Measurements from ENCODE around the gene ABCC10. TPM values are rescaled to one million over a fixed set of nuclear protein-coding genes. Genes with fewer than 3 reads are reported as not detected.

The ABCC10 gene
- total RNA-seq, 1 experiment from 2014 or later = 25.5 TPM

DNA sequence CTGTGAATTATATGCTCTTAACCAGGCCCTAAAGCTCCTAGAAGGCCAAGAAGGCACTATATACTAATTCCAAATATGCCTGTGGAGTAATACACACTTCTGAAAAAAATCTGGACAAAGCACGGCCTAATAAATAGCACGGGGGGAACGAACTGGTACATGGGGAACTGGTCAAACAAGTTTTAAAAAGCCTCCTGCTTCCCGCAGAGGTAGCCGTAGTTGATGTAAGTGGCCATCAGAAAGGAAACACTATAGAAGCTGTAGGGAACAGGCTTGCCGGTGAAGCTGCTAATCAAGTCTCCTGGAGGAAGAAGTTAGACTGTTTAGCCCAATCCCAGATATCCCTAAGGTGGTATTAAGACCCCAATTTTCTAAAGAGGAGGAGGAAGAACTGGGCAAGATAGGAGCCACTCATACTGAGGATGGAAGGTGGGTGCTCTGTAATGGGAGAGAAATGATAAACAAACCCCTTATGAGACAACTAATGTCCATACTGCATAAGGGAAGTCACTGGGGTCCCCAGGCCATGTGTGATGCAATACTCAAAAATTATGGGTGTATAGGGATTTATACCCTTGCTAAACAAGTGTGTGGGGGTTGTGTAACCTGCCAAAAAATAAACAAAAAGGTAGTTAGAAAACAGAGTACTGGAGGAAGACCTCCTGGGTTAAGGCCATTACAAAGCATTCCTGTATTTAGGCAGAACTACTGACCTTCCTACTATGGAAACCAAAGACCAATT lies 30.8 kb upstream of the ABCC10 start (continued):
- TF ChIP-seq, protein P1, sequence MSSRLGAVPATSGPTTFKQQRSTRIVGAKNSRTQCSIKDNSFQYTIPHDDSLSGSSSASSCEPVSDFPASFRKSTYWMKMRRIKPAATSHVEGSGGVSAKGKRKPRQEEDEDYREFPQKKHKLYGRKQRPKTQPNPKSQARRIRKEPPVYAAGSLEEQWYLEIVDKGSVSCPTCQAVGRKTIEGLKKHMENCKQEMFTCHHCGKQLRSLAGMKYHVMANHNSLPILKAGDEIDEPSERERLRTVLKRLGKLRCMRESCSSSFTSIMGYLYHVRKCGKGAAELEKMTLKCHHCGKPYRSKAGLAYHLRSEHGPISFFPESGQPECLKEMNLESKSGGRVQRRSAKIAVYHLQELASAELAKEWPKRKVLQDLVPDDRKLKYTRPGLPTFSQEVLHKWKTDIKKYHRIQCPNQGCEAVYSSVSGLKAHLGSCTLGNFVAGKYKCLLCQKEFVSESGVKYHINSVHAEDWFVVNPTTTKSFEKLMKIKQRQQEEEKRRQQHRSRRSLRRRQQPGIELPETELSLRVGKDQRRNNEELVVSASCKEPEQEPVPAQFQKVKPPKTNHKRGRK (CRISPR knock-in tag; IDR thresholded peaks at IDR 0.05; ENCODE audit: borderline replicate concordance) = no peak
- TF ChIP-seq FOXP4 (CRISPR knock-in tag; IDR thresholded peaks at IDR 0.05) = no peak

DNA sequence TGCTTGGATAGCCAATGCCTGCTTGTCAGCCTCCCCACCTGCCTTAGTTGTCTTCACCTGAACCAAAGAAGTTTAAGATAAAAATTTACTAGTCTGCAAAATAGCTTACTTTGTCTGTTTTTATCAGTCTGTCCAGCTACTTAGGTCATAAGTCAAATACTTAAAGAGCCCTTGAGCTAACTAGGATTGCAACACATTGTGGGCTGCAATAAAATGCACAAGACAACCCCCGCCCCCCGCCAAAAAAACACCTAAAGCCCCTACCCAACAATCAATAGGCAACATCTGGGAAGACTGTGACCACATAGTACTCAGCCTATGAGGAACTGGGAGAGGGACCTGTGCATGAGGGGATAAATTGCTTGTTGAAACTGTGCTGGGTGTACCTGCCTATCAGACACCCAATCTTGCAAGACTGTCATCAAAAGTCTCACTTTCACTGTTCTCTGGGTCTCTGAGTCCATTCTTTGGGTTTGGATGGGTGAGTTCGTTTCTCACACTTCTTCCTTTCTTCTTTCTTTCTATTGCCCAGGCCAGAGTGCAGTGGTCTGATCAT lies 27.3 kb upstream of the ABCC10 start:
- Mint-ChIP-seq H3K27ac (no peak overlapping the region), H3K36me3 (no peaks in the 10 kb centered on the region), H3K9me3 (no peaks in the 10 kb centered on the region), H3K27me3 (ENCODE audit: low read depth) (peaks cover 1% of the 10 kb centered on the region; the same call in 1 of the 2 replicates), H3K4me3 (no peak overlapping the region), H3K4me1 (peaks cover 16% of the 10 kb centered on the region)
- no peak for DNase-seq (ENCODE audit: low spot score)
- POLR2A ChIA-PET = no interaction called here
- CTCF ChIA-PET = no interaction called here
- TF ChIP-seq ESRRA (CRISPR knock-in tag; IDR thresholded peaks at IDR 0.05; ENCODE audit: borderline replicate concordance) = no peak
- TF ChIP-seq TP53 (CRISPR knock-in tag; IDR thresholded peaks at IDR 0.05) = no peak
- TF ChIP-seq CDX4 (CRISPR knock-in tag; IDR thresholded peaks at IDR 0.05; ENCODE audit: borderline replicate concordance) = no peak
- TF ChIP-seq CBFB (CRISPR knock-in tag; IDR thresholded peaks at IDR 0.05; ENCODE audit: low read depth) = no peak
- TF ChIP-seq ETV6 (CRISPR knock-in tag; IDR thresholded peaks at IDR 0.05) = no peak
- TF ChIP-seq ZNF263 (CRISPR knock-in tag; IDR thresholded peaks at IDR 0.05; ENCODE audit: low read depth) = no peak
- no peak for TF ChIP-seq ELF4 (CRISPR knock-in tag; IDR thresholded peaks at IDR 0.05; ENCODE audit: low read depth)
- no peak for TF ChIP-seq MXD4 (CRISPR knock-in tag; IDR thresholded peaks at IDR 0.05; ENCODE audit: borderline replicate concordance)
- TF ChIP-seq, protein P2, sequence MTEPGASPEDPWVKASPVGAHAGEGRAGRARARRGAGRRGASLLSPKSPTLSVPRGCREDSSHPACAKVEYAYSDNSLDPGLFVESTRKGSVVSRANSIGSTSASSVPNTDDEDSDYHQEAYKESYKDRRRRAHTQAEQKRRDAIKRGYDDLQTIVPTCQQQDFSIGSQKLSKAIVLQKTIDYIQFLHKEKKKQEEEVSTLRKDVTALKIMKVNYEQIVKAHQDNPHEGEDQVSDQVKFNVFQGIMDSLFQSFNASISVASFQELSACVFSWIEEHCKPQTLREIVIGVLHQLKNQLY (CRISPR knock-in tag; IDR thresholded peaks at IDR 0.05) = no peak
- TF ChIP-seq FOXJ3 (CRISPR knock-in tag; IDR thresholded peaks at IDR 0.05; ENCODE audit: borderline replicate concordance) = no peak
- TF ChIP-seq, protein P3, sequence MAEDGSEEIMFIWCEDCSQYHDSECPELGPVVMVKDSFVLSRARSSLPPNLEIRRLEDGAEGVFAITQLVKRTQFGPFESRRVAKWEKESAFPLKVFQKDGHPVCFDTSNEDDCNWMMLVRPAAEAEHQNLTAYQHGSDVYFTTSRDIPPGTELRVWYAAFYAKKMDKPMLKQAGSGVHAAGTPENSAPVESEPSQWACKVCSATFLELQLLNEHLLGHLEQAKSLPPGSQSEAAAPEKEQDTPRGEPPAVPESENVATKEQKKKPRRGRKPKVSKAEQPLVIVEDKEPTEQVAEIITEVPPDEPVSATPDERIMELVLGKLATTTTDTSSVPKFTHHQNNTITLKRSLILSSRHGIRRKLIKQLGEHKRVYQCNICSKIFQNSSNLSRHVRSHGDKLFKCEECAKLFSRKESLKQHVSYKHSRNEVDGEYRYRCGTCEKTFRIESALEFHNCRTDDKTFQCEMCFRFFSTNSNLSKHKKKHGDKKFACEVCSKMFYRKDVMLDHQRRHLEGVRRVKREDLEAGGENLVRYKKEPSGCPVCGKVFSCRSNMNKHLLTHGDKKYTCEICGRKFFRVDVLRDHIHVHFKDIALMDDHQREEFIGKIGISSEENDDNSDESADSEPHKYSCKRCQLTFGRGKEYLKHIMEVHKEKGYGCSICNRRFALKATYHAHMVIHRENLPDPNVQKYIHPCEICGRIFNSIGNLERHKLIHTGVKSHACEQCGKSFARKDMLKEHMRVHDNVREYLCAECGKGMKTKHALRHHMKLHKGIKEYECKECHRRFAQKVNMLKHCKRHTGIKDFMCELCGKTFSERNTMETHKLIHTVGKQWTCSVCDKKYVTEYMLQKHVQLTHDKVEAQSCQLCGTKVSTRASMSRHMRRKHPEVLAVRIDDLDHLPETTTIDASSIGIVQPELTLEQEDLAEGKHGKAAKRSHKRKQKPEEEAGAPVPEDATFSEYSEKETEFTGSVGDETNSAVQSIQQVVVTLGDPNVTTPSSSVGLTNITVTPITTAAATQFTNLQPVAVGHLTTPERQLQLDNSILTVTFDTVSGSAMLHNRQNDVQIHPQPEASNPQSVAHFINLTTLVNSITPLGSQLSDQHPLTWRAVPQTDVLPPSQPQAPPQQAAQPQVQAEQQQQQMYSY (CRISPR knock-in tag; IDR thresholded peaks at IDR 0.05) = no peak
- no peak for TF ChIP-seq RORB (CRISPR knock-in tag; IDR thresholded peaks at IDR 0.05)
- ATAC-seq = no peak
